COR-L47 (cell line): ENCODE data around the gene VSTM4.

ENCODE experiments used
- DNase-seq: peaks from one replicate; lab custom pipeline; 2025; lab: John Stamatoyannopoulos, UW

VSTM4 gene

DNA sequence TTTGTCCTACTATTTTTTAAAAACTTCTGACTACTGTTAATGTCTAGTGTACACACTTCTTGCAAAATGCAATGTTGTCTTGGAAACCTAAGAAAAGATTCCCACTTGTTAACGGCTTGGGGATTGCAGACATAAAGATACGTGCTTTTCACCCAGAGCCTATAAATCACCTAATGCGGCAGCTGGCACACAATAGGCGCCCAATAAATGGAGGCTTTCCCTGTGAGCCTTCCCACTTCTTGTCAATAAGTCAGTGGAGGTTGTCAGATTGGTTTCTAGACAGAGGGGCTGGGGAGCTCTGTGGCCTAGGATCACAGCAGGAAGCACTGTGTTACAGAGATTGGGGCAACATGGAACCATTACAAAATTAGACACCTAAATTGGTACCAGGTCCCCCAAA lies 74.7 kb downstream of the VSTM4 start:
- no peak for DNase-seq

DNA sequence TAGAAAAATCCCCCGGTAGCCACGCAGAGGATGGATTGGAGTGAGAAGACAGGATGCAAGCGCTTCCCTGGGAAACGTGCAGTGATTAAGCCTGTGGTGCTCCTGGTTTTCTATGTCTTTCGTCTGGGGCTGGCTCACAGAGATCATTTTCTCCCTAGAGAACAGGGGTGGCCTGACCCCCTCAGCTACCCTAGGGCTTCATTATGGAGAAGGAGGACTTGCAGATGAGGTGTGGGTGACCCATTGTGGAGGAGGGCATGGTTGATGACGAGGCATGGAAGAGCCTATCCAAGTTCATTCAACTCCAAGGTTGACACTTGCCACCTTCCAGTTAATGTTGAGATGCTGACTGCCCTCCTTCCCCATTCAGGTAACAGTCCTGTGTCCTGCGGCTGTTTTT lies 75.9 kb downstream of the VSTM4 start:
- no peak for DNase-seq

DNA sequence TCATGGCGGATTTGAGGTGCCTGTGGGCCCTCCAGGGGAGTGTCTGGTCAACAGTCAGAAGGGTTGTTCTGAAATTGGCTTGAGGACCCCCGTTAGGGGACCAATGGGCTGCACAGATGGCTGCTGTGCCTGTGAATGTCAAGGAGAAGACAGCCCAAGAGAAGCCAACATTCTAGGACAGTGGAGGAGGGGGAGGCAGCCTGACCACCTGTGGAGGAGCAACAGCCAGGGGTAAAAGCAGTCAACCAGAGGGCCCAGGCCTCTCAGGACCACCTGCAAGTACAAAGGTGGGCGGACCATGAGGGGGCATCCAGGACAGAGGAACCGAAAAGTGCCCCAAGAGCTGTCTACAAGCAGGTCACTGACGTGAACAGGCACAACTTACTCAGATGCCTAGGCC lies 76.6 kb downstream of the VSTM4 start:
- no peak for DNase-seq

DNA sequence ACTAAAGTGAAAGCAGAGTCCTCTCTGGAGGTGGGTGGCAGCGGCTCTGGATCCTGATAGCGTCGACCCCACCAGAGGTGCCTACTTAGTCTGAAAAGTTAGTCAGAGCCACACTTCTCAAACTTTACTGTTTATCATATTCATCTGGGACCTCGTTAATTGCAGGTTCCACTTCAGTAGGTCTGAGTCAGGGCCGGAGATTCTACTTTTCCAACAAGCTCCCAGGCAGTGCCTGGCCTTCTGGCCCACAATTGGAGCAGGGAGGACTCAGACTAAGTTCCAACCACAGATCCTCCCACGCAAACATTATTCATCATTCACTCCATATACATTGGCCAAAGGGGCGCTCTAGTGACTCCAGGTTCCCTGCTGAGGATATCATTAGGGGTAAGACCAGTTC lies 78.1 kb downstream of the VSTM4 start:
- DNase-seq = no peak

DNA sequence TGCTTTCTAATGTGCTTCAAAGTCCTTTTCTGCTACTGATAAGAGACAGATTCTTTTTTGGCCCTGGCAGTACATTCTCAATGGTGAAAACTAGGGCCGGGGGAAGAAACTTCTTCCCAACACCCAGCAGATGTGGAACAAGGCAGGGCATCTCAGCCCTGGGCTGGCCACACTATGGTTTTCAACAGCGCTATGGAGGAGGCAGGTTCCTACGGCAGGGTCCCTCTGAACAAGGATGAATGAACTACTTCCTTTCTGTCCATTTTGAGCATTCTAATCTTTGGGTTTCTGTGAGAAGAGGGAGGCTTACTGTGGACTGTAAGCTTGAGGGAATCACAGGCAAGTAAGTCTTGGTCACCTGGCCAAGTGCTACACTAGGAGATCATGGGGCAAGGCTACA lies 78.7 kb downstream of the VSTM4 start:
- DNase-seq = no peak

DNA sequence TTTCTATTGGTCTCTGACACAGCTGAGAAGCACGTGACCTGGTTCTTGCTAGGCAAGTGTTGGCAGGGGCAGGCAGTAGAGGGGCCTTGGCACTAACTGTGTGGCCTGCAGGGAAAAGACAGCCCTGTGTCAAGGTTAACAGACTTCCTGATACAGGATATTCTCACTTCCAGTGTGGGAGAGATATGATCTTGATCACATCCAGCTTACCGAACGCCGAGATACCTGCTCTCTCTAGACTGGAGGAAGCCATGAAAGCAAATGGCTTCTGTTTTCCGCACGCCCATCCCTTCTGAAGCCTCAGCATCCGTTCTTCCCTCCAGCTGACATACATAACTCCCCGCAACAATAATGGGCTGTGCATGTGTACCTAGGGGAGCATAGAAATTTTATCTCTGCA lies 79.4 kb downstream of the VSTM4 start:
- DNase-seq = no peak

DNA sequence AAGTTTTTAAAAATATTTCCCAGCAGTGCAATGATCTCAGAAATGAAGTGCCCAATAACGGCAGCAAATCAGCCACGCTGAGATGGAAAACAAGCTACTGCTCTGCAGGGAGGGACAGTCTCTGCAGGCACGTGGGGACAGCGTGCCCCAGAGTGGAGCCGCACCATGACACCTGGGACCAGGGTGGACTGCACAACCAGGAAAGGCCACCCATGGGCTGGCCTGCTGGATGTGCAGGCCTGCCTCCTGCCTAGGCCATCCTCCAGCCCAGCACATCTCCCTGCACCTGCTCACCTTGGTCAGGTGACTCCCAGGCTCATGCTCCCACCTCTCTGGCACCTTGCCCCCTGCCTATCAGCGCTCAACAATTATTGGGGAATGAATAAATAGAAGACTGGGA lies 80.4 kb downstream of the VSTM4 start:
- DNase-seq = no peak

DNA sequence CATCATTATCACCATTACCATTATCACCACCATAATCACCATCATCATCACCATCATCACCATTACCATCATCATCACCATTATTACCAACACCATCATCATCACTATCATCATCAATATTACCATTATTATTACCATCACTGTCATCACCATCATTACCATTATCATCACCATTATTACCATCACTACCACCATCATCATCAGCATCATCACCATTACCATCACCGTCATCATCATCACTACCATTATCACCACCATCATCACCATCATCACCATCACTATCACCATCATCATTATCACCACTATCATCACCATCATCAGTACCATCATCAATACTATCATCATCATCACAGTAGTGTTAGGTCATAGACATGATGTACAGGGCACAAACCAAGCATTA lies 81.4 kb downstream of the VSTM4 start:
- no peak for DNase-seq

DNA sequence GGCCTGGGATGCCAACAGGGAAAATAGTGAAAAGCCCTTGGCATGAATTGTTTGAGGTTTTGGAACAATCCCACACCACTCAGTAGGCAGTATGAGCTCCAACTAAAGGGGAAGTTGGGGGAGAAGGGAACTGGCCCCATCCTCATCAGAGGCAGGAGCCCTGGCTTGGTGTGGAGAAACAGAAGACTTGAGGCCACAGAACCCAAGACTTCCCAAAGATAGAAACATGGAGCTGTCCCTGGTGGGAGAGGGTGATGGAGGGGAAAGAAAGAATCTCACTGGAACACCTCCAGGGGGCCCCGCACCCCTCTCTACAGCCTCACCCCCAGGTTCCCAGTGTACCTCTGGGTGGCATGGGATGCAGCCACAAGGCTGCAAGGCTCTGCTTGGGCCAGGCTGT lies 85.7 kb downstream of the VSTM4 start:
- DNase-seq = no peak

DNA sequence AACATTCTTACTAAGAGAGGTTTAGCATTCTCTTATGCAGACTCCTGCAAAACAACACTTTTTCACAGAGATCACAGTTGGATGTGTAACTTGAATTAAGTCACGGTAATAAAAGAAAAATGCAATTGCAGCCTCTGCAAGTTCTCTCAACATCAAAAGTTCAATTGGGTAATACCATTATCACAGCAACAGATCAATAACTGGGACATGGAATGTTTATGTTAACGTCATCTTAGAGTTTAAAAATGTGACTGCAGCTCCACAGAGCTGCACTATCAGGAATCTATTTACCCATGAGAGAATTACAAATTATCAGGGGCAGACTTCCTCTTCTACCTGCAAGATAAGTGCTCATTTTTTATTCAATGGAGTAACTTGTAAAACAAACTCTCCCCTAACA lies 86.7 kb downstream of the VSTM4 start:
- no peak for DNase-seq

DNA sequence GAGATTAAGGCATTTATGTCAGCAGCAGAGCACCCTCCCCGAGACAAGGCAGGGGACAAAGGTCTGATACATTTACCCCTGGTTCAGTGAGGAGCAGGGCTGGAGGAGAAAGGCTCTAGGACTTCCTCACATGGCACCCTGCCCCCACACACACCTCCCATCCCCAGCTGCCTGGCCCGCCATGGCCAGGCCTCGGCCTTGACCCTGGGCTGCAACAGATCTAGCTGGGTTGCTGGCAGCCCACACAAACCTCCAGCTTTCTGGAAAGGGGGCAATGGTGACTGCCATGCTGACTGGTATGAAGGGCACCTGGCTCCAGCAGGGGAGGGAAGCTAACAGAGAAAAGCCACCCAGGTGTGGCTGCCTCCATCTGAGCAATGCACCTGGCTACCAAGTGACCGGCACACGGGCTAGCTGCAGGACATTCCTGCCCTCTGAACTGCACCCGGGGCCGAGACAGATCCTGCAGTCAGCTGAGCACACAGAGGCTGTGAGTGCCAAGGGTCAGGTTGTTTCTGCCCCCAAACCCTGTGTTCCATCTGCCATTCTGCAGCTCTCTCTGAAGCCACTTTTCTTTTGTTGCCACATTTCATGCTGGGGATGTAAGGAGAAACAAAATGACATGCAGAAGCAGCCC lies 89.9 kb downstream of the VSTM4 start:
- no peak for DNase-seq

DNA sequence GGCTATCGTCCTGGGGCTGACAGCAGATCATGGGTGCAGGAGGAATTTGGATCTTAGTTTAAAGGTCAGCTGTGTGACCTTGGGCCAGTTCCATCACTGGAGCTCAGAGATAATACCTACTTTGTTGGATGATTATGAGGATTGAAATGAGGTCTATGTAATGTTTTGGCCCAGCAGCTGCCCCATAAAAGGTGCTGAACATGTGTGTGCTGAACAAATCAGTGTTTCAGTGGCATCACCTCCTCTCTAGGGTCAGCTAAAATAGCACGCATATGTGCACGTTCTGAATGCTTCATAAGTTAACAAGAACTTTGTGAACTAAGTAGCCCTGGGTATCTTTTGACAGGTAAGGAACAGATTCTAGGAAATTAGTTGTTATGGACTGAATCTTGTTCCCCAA lies 90.8 kb downstream of the VSTM4 start:
- no peak for DNase-seq

DNA sequence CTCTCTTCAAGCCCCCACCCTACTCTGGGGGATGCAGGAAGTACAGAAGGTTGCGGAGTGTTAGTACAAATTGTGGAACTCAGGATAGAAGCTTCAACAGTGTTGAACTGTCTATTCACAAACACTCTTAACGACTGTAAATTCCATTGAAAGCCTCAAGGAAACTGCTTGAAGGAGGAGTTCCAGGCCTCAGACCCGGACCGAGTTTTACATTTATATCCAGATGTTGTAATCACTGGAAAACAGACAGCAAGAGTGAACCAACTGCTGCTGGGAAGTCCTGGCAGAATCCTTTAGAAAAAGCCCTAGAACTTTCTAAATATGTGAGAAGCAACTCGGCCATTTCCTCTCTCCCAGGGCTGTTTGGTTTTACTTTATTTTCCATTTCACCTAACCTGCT lies 91.6 kb downstream of the VSTM4 start:
- DNase-seq = no peak

DNA sequence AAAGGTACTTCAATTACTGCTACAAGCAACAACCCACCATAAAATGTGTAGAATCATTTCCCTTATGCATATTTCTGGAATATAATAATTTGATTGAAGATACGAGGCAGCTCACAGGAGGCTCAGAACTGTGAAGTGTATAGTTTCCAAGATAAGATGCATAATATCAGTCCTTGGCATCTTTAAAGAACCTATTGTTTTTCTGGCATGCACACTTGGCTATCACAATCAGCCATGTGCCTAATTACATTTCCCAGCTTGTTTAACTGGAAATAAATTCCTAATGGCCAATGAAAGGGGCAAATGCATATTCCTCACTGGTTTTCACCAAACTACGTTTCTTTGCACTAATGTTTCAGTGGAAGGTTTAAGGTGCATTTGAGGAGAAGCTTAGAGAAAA lies 92.3 kb downstream of the VSTM4 start:
- DNase-seq = no peak

DNA sequence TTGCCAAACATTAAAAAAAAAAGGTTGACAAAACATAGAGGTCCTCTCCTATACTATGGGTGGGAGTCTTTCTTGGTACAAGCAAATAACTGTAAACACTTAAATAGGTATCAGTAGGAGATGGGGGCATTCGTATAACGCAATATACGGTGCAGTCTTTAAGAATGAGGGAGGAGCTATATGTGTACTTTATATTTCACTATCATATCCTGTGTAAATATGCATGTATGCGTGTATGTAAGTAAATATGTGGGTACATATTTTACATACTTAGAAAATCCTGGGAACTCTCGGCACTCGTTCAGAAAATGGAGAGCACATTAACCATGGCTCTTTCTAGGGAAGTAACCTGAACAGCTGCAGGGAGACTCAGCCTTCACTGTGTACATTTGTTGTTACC lies 93.6 kb downstream of the VSTM4 start:
- no peak for DNase-seq

DNA sequence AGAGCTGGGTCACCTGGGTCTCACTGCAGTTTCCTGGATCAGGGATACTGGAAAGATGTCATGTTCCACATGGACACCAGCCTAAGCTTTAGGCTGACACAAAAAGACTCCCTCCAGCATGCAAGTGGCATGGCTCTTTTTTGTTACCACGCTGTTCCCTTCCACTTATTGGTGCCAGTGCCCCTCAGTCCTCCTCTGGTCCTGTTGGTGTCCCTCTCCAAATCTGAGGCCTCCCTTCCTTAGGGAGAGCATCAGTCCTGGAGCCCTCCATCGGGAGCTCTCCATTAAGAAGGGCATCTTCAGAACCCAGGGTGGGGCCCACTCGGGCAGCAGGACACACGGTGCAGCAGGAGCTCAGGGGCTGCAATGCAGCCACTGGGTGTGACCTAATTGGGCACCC lies 99.6 kb downstream of the VSTM4 start:
- no peak for DNase-seq

DNA sequence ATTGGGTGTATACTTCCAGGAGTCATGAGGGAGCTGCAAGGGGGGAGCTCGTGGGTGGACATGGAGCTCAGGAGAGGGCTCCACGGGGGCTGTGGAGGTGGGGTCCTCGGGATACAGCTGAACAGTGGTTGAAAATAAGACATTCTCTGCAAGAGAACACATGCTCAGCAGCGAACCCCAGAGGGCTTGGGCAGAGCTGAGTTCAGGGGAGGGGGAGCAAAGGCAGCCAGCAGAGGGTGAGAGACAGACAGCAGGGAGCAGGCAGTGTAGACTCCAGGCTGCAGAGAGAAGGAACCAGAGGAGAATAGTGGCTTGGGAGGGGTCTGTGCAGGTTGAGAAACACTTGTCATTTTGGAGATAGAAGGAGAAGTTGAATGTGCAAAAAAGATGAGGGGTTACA lies 102.7 kb downstream of the VSTM4 start:
- no peak for DNase-seq

DNA sequence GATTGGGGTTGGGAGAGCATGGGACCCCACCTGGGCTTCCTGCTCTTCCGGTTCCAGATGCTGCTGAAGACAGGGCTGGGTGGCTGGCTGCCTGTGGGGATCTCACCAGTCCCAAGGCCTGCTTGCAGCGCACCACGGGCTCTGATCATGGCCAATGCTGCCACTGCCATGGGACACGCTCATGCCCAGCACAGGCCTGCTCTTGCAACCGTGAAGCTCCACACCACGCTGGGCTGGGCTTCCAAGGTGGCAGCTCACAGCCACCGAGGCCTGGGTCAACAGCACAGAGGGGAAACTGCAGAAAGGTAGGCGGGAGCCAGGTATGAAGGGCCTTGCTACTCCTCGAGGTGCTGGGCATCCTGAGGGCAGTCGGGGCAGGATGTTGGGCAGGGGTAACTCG lies 103.6 kb downstream of the VSTM4 start:
- no peak for DNase-seq

DNA sequence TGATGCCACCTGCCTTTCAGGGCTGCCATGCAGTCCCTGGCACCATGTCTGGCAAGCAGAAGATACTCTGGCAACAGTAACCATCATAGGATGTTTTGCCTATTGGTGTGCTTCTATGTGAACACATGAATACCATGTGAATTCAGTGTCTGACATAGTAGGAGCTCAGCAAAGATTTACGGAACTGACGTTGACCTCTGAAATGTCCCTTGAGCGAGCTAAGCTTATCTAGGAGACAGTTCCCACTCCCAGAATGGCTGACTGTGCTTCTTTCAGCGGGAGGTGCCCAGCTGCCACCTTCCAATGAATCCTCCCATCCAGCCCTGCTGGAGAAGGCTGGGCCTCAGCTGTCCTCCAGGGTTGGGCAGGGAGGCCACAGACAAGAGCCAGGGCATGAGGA lies 104.5 kb downstream of the VSTM4 start:
- no peak for DNase-seq

DNA sequence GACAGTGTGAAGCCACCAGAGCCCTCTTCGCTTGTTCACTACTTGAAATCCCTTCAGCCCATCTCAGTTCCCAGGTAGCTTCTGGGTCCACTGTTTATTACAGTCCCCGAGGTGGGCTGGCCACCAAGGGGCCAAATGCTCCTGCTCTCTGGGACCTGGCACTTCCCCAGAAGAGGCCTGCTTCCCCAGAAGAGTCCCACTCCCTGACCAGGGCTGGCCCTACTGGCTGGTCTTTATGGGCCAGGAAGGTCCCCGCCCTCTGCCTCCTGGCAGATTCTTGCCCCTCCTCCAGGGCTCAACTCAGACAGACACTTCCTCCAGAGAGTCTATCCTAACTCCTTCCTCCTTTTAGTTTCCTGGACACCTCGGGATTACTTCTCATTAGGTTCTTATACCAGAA lies 105.0 kb downstream of the VSTM4 start:
- DNase-seq = no peak

DNA sequence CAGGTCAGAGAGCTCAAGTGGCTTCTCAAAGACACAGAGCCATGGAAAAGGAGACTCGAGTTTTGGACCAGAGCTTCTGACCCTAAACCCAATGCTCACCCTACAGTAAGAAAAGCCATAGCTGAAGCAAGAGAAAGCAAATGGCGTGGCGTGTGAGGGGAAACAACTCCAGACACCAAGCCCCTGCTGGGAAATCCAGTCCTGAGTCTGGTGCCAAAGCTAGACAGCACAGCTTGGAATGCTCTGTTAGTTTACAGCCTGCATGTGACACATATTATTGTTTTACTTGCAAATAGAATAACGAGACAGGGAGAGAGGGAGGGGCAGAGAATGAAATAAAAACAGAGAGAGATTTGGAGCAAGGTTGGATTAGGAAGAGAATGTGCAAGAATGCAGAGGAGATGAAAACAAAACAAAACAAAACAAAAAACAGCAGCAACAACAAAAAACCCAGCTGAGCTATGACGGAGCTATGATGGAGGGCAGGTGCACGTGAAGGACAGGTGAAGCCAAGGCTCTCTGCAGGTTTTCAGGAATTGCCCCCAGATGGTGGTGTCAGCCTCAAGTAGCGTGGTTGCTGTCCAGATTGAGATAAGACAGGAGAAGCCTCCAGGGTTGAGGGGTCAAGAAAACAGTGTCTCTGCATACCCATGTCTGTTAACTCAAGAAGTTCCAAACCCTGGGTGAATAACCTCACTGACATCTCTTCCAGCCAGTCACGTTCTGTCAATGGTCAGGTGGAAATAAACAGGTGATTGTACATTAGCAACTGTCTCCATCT lies 105.9 kb downstream of the VSTM4 start:
- no peak for DNase-seq

DNA sequence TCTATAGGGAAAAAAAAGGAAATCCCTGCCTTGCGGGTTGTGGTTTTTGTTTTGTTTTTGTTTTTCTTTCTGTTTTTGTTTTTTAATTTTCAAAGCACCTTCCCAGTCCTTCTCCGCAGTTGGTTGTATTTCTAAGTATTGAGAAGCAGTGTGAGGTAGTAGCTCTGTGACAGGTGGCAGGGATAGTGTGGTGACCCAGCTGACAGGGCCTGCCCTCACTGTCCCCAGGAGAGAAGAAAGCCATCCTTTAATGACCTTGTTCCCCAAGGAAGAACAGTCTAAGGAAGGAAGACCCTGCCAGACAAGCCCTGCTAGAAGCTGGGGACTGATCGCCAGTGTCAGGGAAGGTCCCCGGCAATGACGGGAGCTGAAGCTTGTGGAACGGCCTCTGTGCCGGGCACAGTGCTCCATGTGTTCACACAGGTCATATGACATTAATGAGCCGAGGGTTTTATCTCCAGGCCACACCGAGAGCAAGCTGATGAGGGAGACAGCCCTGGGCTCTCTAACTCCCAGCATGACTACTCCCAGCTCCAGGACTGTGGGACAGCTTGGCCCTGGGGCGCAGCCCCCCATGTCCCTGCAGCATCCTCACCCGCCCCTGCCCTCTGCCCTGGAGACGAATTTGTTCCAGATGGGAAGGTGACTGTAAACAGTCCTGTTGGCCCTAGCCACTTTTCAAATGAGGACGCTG lies 106.7 kb downstream of the VSTM4 start:
- DNase-seq = no peak

DNA sequence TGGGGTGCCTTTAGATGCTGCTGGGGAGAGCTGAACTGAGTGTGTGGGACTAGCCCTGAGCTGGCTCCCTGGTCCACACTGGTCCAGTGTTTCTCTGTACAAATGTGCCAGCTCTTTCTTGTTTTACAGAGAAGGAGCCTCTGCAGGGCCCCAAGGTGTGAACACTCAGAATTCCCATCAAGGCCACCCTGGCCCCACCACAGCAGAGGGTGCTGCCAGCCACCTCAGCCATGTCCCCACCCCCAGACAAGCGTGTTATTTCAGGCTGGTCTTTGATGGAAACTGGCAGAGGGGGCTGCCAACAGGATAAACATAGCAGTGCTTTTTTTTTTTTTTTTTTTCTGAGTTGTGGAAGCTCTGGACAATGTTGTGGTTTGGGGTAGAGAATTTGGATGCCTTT lies 107.2 kb downstream of the VSTM4 start:
- DNase-seq = no peak

DNA sequence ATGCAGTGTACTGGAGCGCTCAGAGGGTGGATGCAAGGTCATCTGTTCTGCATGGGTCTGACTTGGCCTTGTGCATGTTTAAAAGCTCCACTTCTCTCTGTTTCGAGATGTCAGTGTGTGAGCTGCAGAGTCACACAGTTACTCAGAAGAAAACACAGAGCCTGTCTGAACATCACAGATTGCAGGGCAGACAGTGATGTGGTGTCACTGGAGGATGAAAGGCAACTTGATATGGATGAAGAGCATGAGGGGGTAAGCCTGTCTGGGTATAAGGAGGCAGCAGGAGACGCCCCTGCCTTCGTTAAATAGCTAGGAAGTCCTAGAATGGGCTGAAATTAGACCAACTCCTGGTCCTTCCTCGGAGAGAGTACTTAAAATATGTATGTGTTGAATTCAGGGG lies 108.2 kb downstream of the VSTM4 start:
- no peak for DNase-seq
